GM12864 (cell line): Measurements from ENCODE around the gene PSMD9.
"Not testable (repeated sequence)": the region's sequence is repeated elsewhere in the genome, so short reads cannot be mapped to it uniquely, and the experiment has no call there.

Experiments used
- DNase-seq: peaks from one replicate; pipeline ENCODE4 v3.0.0-alpha.2; 2011; ENCODE audit warnings: low read depth
- H3K4me3 ChIP-seq: 2 replicates; pipeline ENCODE4 v1.5.1; 2011; ENCODE audit warnings: mild to moderate bottlenecking, low read depth, low read length, control low read depth
- TF ChIP-seq, protein P1 (sequence below): IDR thresholded peaks from 2 replicates; pipeline ENCODE4 v1.5.1; 2011; ENCODE audit warnings: low read depth, mild to moderate bottlenecking, moderate library complexity, low read length, control low read depth, inconsistent platforms; ENCODE audit errors: missing control alignments

The PSMD9 gene

DNA sequence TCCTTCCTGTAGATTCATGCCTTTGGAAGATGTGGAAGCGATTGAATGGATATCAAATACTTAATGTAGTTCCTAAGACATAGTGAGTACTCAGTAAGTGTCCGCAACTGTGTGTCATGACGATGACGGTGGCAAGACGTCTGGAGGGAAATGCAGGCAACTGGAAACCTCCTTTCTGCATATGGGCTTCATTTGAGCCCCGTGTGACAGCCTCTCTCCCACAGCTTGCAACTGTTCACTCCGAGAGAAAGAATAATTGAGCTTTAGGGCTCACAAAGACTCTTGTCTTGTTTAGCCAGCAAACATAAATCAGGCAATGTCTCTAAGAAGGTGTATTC lies 36.7 kb downstream of the PSMD9 start:
- H3K4me3 ChIP-seq: no peak overlapping the region
- TF ChIP-seq, protein P1, sequence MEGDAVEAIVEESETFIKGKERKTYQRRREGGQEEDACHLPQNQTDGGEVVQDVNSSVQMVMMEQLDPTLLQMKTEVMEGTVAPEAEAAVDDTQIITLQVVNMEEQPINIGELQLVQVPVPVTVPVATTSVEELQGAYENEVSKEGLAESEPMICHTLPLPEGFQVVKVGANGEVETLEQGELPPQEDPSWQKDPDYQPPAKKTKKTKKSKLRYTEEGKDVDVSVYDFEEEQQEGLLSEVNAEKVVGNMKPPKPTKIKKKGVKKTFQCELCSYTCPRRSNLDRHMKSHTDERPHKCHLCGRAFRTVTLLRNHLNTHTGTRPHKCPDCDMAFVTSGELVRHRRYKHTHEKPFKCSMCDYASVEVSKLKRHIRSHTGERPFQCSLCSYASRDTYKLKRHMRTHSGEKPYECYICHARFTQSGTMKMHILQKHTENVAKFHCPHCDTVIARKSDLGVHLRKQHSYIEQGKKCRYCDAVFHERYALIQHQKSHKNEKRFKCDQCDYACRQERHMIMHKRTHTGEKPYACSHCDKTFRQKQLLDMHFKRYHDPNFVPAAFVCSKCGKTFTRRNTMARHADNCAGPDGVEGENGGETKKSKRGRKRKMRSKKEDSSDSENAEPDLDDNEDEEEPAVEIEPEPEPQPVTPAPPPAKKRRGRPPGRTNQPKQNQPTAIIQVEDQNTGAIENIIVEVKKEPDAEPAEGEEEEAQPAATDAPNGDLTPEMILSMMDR: no peak
- DNase-seq: no peak

DNA sequence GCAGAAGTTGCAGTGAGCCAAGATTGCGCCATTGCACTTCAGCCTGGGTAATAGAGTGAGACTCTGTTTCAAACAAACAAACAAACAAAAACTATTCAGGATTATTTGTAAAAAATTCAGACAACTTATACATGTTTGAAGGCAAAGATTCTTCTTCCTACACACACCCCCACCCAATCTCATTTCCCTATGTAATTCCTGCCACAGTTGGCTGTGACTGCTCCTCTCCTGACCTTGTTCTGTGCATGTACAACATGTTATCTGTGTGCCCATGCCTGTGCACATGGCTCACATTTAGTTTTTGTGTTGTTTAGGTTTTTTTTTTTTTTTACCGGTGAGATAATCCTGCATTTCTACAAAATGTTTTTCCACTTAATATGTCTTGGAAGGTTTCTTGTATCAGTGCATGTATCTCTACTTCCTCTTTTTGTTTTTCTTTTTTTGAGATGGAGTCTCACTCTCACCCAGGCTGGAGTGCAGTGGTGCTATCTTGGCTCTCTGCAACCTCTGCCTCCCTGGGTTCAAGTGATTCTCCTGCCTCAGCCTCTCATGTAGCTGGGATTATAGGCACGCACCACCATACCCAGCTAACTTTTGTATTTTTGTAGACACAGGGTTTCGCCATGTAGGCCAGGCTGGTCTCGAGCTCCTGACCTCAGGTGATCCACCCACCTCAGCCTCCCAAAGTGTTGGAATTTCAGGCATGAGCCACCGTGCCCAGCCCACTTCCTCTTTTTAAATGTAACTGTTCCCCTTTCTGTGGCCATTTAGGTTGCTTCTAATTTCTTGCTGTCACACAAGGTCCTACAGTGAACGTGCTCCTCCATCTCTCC lies 38.5 kb downstream of the PSMD9 start:
- TF ChIP-seq, protein P1: no peak
- peak; percentile 41 for DNase-seq
- H3K4me3 ChIP-seq: no peak overlapping the region

DNA sequence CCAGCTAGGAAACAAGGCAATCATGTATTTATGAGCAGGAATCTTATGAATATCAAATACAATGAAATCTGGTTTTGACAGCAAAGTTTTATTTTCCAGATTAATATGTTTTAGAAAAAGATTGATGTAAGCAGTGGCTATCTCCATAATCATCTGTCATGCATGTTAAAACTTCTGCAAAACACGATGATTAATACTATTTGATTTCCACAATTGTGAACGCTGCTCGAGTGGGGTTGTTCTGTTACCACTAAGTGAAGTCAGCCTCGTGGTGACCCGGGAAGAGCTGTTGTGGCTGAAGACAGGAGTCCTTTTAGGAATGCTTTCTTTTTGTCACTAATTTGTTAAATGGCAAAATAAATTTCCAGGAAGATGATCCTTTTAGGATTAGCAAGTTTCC lies 39.2 kb downstream of the PSMD9 start:
- H3K4me3 ChIP-seq: no peak overlapping the region
- DNase-seq: no peak

DNA sequence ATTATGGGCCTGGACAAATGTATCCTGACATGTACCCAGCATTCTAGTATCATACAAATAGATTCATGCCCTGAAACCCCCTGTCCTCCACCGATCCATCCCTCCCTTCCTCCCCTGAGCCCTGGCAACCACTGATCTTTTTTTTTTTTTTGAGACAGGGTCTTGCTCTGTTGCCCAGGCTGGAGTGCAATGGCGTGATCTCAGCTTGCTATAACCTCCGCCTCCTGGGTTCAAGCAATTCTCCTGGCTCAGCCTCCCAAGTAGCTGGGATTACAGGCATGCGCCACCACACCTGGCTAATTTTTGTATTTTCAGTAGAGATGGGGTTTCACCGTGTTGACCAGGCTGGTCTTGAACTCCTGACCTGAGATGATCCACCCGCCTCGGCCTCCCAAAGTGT lies 41.0 kb downstream of the PSMD9 start:
- not testable (repeated sequence) for DNase-seq, H3K4me3 ChIP-seq

More for the DNA sequence above, 39.2 kb downstream of the PSMD9 start:
- TF ChIP-seq, protein P1: no peak

DNA sequence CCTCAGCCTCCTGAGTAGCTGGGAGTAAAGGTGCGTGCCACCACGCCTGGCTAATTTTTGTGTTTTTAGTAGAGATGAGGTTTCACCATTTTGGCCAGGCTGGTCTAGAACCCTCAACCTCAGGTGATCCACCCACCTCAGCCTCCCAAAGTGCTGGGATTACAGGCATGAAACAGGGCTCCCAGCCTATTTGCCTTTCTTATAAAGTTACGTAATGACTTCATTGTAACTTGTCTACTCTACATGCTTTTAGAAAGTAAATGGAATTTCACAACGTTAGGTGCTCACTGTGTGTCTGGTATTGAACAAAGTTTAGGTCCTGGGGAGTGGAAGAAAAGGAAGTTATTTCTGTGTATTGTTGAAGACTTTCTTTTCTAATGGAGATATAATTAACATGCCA lies 42.3 kb downstream of the PSMD9 start:
- DNase-seq: no peak
- TF ChIP-seq, protein P1: no peak
- no peak overlapping the region for H3K4me3 ChIP-seq

DNA sequence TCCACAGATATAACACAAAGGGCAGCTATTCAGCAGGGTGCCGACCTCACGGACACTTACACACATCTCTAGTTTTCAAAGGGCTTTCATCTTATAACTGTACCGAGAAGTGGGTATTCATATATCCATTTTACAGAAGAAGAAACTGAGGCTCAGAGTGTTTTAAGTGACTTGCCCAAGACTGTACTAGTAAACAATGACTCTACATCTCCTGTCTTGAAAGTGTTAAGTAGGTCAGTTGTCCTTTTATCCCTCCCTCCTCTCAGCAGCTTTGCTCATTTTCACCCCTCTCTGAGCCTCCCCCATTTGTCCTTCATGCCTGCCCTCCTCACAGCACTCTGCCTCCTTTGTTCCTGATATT lies 43.6 kb downstream of the PSMD9 start:
- no peak overlapping the region for H3K4me3 ChIP-seq
- TF ChIP-seq, protein P1: no peak
- no peak for DNase-seq

DNA sequence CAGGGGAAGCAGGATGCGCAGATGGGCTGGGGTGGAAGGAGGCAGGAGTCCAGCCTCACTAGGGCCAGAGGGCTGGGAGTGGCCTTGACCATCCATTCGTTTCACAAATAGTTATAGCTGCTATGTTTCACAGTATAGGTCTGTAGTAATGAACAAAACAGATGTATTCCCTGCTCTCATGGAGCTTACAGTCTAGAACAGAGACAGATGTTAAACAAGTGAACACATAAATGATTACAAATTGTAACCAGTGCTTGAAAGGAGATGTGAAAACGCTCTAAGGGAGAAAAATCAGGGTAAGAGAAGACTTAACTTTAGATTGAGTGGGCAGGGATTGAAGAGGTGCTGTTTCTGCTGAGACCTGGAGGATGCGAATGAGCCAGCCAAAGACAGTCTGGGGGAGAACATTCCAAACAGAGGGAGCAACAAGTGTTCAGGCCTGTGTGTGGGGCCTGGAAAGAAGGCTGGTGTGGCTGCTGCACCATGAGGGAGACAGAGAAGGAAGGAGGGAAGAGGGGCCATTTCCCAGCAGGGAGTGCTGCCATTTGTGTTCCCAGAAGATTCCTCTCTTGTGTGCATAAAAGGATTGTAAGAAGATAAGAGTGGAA lies 44.4 kb downstream of the PSMD9 start:
- no peak for DNase-seq
- TF ChIP-seq, protein P1: no peak
- H3K4me3 ChIP-seq: no peak overlapping the region
